PC-3 (cell line): ENCODE data around the gene WT1.

ENCODE experiments used
- CTCF ChIP-seq: fragments of 300-600 bp; sonication (generic); conservative IDR thresholded peaks from 2 replicates; pipeline ENCODE4 v1.5.1; 2017; ENCODE audit warnings: antibody characterized with exemption, low read depth, mild to moderate bottlenecking, low read length
- EZH2 ChIP-seq: fragments of 300-600 bp; sonication (generic); IDR thresholded peaks from one replicate; pipeline ENCODE4 v1.6.1; 2017; ENCODE audit warnings: antibody characterized with exemption, mild to moderate bottlenecking, low read length; ENCODE audit not compliant: unreplicated experiment

DNA sequence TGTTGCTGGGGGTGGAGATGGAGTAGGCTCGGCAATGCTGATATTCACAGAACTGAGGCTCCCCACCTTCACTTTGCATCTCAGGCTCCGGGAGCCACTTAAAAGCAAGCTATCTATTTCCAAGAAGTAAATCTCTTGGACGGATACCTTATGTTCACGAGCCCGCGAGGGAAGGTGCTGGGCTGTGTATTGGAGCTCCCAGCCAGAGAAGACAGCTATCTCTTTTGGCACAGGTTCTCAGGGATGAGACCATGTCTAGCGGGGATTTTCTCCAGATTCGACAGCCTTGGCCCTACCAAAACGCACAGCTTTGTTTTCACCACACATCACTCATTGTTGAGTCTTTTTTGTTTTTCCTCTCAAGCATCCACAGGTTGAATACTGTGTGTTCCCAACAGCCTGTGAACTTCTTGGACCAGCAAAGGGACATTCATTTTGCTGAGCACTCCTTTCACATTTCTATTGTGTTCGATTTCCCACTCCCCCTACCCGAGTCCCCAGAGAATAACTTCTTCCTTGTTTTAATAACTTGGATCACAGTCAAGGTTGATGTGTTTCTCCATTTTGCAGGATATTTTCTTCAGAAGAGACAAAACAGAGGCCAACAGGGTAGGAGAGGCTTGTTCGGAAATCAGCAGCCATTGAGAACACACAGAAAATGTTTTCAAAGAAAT is 23.3 kb downstream of the WT1 start:
- TF ChIP-seq CTCF (no peak), EZH2 (no peak)
